HL-60/S4 (cell line): ENCODE measurements around the gene POU3F3.

ENCODE experiments used
- in situ Hi-C: fragments of 300-500 bp; cut with MboI; formaldehyde crosslinking; loops from 2 replicates; pipeline ENCODE4 v1.14.3; 2022; ENCODE audit warnings: low sequenced_read_pairs

POU3F3 gene

DNA sequence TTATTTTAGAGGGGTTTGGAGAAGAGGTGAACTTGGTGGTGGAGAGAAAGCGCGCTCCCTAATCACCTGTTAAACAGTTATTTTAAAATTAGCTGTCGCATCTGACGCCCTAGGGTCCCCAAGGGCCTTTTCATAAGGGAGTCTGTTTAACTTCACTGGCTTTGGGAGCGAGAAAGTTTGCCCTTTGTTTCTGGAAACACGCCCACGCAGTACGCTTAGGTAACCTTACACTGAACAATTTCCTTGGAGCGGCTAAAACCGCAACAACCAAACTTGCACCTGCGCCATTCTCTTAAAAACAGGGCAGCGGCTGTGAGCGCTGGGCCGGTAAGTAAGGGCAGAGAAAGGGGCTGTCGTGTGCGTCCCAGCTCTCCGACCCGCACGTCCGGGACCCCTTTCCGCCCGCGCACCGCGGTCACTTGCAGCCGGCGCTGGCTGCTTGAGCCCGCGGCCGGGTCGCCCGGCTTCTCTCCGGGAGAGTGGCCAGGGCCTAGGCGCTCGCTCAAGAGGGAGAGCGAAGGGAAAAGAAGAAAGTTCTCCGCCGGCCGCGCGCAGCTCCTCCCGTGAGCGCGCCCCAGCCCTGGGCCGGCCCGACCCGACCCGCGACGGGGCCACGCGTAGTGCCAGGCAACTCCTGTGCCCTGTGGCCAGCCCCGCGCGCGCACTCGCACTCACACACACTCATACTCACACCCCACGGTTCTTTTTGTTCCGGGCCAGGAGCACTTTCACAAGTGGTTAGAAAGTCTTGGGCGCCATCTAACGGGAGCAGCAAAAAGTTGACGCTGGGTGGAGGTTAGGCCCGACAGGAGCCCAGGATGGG is 19.2 kb downstream of the POU3F3 start:
- in situ Hi-C loops: no loop called here

- in situ Hi-C loops: no loop called here
Observed at GRCh38 chr2:104873689-104874054, 19.8 kb downstream of the POU3F3 start.

- in situ Hi-C loops: no loop called here
Observed at GRCh38 chr2:104874230-104874629, 20.3 kb downstream of the POU3F3 start.

DNA sequence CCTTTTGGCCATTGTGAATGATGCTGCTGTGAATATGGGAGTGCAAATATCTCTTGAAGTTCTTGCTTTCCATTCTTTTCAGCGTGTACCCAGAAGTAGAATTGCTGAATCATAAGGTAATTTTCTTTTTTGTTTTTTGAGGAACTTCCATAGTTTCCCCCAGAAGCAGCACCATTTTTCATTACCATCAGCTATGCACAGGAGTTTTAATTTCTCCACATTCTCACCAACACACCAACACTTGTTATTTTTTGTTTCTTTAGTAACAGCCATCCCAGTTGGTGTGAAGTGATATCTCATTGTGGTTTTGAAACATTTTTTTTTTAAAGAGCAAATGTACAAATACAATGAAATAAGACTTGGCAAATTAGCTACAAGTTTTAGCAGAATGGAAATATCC is 21.3 kb downstream of the POU3F3 start:
- in situ Hi-C loops: no loop called here

- in situ Hi-C loops: no loop called here
Observed at GRCh38 chr2:104876606-104877570, 23.0 kb downstream of the POU3F3 start.

DNA sequence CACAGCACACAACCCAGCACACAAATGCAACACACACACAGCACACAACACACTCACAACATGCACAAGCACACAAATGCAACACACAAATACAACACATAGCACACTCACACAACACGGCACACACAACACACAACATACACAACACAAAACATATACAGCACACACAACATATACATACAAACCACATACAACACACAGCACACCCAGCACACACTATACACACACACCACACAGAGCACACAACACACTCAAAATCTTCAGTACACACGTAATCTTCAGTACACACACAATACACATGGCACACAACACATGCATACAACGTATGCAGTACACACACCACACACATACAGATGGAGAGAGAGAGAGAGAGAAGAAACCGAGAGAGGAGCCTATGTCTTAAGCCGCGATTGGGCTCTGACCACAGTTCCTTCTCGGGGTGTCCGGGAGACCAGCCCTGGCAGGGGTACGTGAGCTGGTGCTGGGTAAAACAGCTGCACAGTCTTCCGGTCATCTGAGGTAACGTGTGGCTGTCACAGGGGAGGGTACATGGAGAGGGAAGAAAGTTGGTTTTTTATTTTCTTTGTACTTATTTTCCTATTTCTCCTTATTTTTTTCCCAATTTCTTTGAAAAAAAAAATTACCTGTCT is 25.1 kb downstream of the POU3F3 start:
- in situ Hi-C loops: no loop called here

GRCh38 chr2:104880076-104880475 is 26.2 kb downstream of the POU3F3 start:
- in situ Hi-C loops: no loop called here

GRCh38 chr2:104883357-104883756 is 29.4 kb downstream of the POU3F3 start:
- in situ Hi-C loops: no loop called here

GRCh38 chr2:104885119-104885782 is 31.3 kb downstream of the POU3F3 start:
- in situ Hi-C loops: no loop called here

DNA sequence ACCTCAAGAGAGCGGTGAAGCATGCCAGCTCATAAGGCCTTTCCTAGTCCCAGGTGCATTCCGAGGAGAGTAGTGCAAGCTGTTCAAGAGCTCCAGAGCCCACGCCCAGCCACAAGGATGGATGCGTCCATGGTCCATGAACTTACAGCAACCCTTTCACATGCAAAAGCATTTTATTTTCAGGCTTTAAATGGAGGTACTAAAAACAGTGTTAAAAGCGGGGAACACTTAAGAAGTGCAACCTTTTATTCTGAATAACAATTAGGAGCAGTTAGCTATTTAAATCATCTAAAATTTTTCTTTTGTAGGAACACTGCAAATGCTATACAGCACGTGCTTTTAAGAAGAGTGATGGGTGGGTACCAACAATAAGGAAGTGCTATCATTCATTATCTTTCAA is 33.8 kb downstream of the POU3F3 start:
- in situ Hi-C loops: no loop called here

GRCh38 chr2:104888489-104889258 is 34.8 kb downstream of the POU3F3 start:
- in situ Hi-C loops: no loop called here

DNA sequence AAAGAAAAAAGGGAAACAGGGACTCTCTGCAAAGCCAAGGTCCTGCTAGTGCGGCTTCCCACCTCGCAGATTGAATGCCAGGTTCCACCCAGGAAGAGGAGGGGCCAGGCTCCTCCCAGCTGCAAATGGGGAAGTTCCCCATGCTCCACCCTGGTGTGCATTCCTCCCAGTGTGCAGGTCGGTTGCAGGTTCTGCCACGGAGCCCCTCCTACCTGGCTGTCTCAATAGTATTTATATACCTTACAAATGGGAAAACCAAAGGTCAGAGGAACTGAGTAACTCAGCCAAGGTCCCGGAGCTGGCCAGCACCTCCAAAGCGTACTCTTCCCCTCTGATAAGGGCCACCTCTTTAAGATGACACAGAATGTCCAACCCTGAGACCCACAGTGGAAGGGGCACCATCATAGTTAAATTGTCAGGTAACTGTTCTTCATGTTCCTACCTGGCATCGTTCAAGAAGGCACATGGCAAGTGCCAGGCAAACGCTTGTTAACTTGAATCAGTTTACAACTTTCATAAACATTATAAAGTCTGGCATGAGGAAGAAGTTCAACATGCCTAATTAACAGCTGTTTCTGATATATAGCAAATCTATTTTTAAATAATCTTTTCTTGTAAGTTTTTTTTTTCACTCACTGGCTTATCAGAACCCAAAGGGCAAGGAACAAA is 35.5 kb downstream of the POU3F3 start:
- in situ Hi-C loops: no loop called here

- in situ Hi-C loops: no loop called here
Observed at GRCh38 chr2:104889960-104890684, 36.2 kb downstream of the POU3F3 start.

DNA sequence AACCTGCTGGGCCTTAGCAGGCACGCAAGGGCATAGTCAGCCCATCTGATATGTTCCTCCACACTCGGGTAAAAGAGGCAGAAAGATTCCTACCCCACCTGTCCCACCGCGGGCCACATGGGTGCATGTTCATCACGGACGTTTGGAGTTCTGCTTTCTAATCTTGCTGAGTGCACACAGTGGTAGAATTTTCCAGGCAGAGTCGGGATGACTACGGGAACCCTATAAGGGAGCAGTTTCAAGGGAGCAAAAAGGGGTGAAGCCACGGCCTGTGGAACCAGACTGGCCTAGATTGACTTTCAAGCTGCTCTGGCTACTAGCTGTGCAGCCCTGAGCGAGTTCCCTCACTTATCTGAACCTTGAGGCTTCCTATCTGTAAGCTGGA is 36.8 kb downstream of the POU3F3 start:
- in situ Hi-C loops: no loop called here

DNA sequence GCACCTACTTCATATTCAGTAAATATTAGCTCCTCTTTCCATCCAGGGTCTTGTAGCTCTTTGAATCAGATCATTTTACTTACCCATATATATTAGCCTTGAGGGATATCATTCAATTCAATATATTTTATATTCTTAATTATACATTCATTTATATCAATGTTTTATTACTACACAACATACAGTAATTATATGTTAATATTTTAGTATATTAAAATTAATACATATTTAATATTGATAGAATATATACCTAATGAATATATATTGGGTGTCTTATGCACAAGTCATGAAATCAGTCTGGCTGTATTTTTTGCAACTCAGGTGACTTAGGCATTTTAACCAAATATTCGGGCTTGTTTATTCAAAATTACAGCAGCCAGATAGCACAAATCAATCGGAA is 37.2 kb downstream of the POU3F3 start:
- in situ Hi-C loops: no loop called here

DNA sequence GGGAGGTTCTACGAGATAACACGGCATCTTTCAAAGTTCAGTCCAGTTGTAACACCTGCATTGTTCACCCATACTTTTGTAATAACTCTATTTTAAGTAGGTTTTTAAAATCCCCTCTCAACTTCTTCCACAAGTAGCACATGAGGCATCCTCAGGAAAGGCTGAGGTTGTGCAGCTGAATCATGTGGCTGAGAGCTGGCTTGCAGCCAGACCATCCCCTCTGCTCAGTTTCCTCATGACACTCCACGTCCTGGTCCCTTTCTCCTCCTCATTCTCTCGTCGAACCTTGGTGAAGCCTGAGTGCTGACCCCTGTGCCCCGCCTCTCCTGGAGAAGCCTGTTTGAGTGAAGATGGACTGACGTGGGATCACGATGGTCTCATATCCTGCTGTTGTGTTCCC is 42.5 kb downstream of the POU3F3 start:
- in situ Hi-C loops: no loop called here

DNA sequence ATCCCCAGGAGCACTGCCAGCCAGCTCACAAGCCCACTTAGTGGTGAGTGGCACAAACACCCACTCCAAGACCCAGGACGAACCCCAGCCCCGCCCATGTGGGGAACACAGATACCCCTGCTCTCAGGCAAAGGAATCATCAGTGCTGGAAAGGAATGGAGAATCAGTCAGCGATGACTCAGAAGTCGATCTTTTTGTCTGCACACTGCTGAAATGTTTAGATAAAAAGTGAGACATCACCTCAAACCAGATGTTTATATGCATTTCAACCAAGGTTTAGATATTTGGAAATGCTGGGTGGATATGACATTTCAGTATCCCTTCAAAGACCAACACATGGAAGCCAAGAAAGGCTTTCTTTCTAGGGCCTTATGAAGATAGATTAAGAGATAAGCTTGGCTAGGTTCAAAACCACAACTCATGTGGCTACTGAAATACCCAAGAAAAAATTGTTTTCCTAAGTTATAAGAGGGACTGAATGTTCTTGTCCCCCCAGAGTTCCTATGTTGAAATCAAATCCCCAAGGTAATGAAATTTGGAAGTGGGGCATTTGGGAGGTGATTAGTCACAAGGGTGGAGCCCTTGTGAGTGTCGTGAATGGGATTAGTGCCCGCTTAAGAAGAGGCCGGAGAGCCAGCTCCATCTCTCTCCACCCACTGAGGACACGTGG is 43.7 kb downstream of the POU3F3 start:
- in situ Hi-C loops: no loop called here

GRCh38 chr2:104900608-104901007 is 46.7 kb downstream of the POU3F3 start:
- in situ Hi-C loops: no loop called here
